Endodermal cell (in vitro differentiated cells): ENCODE results near the gene BHLHE23. TPM values are rescaled to one million over a fixed set of nuclear protein-coding genes. Genes with fewer than 3 reads are reported as not detected.
A peak's percentile ranks its signal among the peaks of the same experiment; 100 is the strongest.

Experiments used
- DNase-seq: peaks from one replicate; pipeline ENCODE4 v3.0.0-alpha.2; 2017
- H3K27ac ChIP-seq: 2 replicates; pipeline ENCODE4 v1.5.1; 2013; ENCODE audit warnings: mild to moderate bottlenecking, low read depth, low read length, moderate library complexity
- H3K27me3 ChIP-seq: 2 replicates; pipeline ENCODE4 v1.6.1; 2013; ENCODE audit warnings: mild to moderate bottlenecking, low read length, moderate library complexity; ENCODE audit not compliant: insufficient read depth, control insufficient read depth, poor library complexity, severe bottlenecking
- H3K36me3 ChIP-seq: 2 replicates; pipeline ENCODE4 v1.7.0; 2013; ENCODE audit warnings: mild to moderate bottlenecking, low read length, moderate library complexity; ENCODE audit not compliant: control insufficient read depth, insufficient read depth
- H3K4me1 ChIP-seq: one replicate; pipeline ENCODE4 v1.7.0; 2013; ENCODE audit warnings: low read length; ENCODE audit not compliant: control insufficient read depth, insufficient read depth
- H3K4me3 ChIP-seq: 2 replicates; pipeline ENCODE4 v1.5.1; 2013; ENCODE audit warnings: mild to moderate bottlenecking, low read length, moderate library complexity
- H3K9ac ChIP-seq: 2 replicates; pipeline ENCODE4 v1.6.1; 2013; ENCODE audit warnings: mild to moderate bottlenecking, low read length, moderate library complexity; ENCODE audit not compliant: poor library complexity, severe bottlenecking; ENCODE audit errors: extremely low read depth
- H3K9me3 ChIP-seq: 2 replicates; pipeline ENCODE4 v1.6.1; 2013; ENCODE audit warnings: mild to moderate bottlenecking, low read length, moderate library complexity; ENCODE audit not compliant: control insufficient read depth
- H3K27ac Mint-ChIP-seq: 2 replicates; pipeline ENCODE4 v1.8.0; 2020; ENCODE audit warnings: mixed read lengths
- H3K27me3 Mint-ChIP-seq: 2 replicates; pipeline ENCODE4 v1.8.0; 2021; ENCODE audit warnings: mild to moderate bottlenecking, mixed read lengths; ENCODE audit not compliant: insufficient read depth
- H3K36me3 Mint-ChIP-seq: 2 replicates; pipeline ENCODE4 v1.8.0; 2020; ENCODE audit warnings: low read depth, mixed read lengths
- H3K4me1 Mint-ChIP-seq: 2 replicates; pipeline ENCODE4 v1.8.0; 2020; ENCODE audit warnings: mixed read lengths
- H3K4me3 Mint-ChIP-seq: 2 replicates; pipeline ENCODE4 v1.8.0; 2020; ENCODE audit warnings: mild to moderate bottlenecking, moderate library complexity, mixed read lengths
- H3K9me3 Mint-ChIP-seq: 2 replicates; pipeline ENCODE4 v1.8.0; 2020; ENCODE audit warnings: mild to moderate bottlenecking, mixed read lengths
- WGBS, 2 experiments: methylation state at CpG; one replicate each; pipeline versions ENCODE4 v1.1.5 to v1.1.7; 2013; ENCODE audit warnings: missing lambda C conversion rate in 2 of 2, mixed read lengths in 1 of 2; ENCODE audit not compliant: insufficient coverage in 1 of 2, insufficient read length in 1 of 2; 5-methylcytosine and 5-hydroxymethylcytosine counted together
- total RNA-seq, 2 donors: library from RNA; stranded (reverse); fragmentation: NEBNext Ultra II Directional in 1 of 2; extraction: Animal tissue kit (Norgen Biotek cat#: 25700) in 1 of 2; gene quantifications; 2 replicates in 1 of 2; 3 replicates in 1 of 2; pipeline ENCODE4 v1.2.1, GENCODE V29; 2021
- TF ChIP-seq, protein P1 (sequence below): fragments of 200-600 bp; sonication (generic); conservative IDR thresholded peaks from 2 replicates; pipeline ENCODE4 v1.5.0; 2021; ENCODE audit warnings: antibody characterized with exemption, mild to moderate bottlenecking

BHLHE23 gene
- total RNA-seq, 2 donors from 2014 or later, result not detected

GRCh38 chr20:62984666-62985443 is 21.9 kb downstream of the BHLHE23 start:
- TF ChIP-seq, protein P1, sequence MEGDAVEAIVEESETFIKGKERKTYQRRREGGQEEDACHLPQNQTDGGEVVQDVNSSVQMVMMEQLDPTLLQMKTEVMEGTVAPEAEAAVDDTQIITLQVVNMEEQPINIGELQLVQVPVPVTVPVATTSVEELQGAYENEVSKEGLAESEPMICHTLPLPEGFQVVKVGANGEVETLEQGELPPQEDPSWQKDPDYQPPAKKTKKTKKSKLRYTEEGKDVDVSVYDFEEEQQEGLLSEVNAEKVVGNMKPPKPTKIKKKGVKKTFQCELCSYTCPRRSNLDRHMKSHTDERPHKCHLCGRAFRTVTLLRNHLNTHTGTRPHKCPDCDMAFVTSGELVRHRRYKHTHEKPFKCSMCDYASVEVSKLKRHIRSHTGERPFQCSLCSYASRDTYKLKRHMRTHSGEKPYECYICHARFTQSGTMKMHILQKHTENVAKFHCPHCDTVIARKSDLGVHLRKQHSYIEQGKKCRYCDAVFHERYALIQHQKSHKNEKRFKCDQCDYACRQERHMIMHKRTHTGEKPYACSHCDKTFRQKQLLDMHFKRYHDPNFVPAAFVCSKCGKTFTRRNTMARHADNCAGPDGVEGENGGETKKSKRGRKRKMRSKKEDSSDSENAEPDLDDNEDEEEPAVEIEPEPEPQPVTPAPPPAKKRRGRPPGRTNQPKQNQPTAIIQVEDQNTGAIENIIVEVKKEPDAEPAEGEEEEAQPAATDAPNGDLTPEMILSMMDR, result no peak
- peak overlapping the region; percentile 98 for H3K27ac ChIP-seq
- H3K4me3 Mint-ChIP-seq, result no peak overlapping the region
- H3K4me3 ChIP-seq, result no peak overlapping the region
- no peak overlapping the region for H3K9ac ChIP-seq
- H3K27me3 Mint-ChIP-seq, result peaks cover 3% of the 10 kb centered on the region
- H3K9me3 Mint-ChIP-seq, result no peaks in the 10 kb centered on the region
- no peak overlapping the region for H3K27ac Mint-ChIP-seq
- no peak for DNase-seq
- H3K9me3 ChIP-seq, result no peaks in the 10 kb centered on the region
- no peaks in the 10 kb centered on the region for H3K36me3 Mint-ChIP-seq
- H3K4me1 Mint-ChIP-seq, result peaks cover 6% of the 10 kb centered on the region
- WGBS, 2 experiments, result 77 to 87% methylated on average over 16 to 18 of the region's 18 CpGs
- H3K27me3 ChIP-seq, result peaks cover 7% of the 10 kb centered on the region
- no peaks in the 10 kb centered on the region for H3K36me3 ChIP-seq
- no peaks in the 10 kb centered on the region for H3K4me1 ChIP-seq

DNA sequence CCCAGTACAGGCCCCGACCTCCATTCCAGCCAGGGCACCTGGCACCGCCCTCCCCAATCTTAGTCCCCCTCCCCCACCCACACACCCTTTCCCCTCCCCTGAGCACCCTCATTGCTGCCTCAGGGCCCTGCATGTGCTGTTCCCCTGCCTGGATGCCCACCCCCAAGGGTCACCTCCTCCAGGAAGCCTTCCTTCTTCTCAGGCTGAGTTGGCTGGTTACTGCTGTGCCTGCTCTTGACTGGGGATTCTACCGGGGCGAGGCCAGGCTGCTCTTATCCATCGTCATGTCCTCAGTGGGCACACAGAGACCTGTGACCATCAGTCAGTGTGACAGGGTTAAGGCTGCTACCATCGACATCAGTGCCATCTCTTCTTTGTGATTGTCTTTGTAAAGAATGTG is 23.6 kb downstream of the BHLHE23 start:
- Mint-ChIP-seq H3K36me3 (no peaks in the 10 kb centered on the region), H3K9me3 (no peaks in the 10 kb centered on the region), H3K4me3 (no peak overlapping the region), H3K27ac (no peak overlapping the region), H3K4me1 (peaks cover 6% of the 10 kb centered on the region), H3K27me3 (peaks cover 5% of the 10 kb centered on the region)
- Histone ChIP-seq H3K27me3 (peaks cover 8% of the 10 kb centered on the region), H3K27ac (no peak overlapping the region), H3K4me3 (no peak overlapping the region), H3K9me3 (no peaks in the 10 kb centered on the region), H3K4me1 (no peaks in the 10 kb centered on the region), H3K36me3 (no peaks in the 10 kb centered on the region), H3K9ac (no peak overlapping the region)
- TF ChIP-seq, protein P1, result no peak
- no peak for DNase-seq
- WGBS, 2 experiments, result 84 to 93% methylated on average over 3 to 6 of the region's 6 CpGs

DNA sequence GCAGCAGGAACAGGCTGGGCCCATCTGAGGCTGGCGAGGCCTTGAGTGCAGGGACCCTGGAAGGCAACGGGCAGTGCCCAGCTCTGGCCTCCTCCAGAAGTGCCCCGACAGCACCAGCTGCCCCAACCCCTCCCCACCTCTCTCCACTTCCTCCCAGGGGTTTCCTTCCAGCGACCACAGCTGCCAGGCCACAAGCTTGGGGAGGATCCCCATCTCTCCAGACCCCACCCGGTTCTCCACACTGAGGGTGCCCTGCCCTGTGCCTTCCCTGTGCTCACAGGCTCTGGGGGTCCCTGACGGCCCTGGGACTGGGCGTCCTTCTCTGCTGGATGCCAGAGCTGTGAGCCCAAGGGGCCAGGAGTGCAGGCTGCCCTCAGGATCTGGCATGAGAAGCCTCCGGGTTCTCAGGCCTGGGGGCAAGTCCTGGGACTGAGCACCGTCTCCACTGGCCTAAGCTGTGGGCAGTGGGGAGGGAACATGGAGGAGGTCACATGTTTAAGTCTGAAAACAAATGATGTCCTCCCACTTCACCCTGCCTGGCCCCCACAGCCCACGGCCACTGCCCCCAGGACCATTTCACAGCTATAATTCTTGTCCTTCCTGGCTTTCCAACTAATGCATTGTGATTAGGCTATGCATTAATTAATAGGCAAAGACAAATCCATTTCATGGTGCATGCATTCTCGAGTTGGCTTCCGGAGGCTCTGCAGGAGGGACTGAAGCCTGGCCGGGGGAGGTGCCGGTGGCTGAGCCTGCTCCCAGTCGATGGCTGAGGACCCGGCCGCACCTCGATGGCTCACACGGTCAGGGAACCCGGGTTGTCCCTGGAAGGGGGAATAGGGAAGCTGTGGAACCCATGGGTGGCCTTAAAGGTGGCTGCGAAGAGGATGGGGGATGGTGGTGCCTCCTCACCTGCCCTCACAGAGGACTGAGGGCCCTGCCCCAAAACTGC is 24.4 kb downstream of the BHLHE23 start:
- Histone ChIP-seq H3K4me3 (no peak overlapping the region), H3K9ac (no peak overlapping the region), H3K9me3 (no peaks in the 10 kb centered on the region), H3K4me1 (no peaks in the 10 kb centered on the region), H3K27ac (no peak overlapping the region), H3K36me3 (no peaks in the 10 kb centered on the region), H3K27me3 (peaks cover 8% of the 10 kb centered on the region)
- Mint-ChIP-seq H3K27me3 (peaks cover 5% of the 10 kb centered on the region), H3K4me3 (no peak overlapping the region), H3K27ac (no peak overlapping the region), H3K9me3 (no peaks in the 10 kb centered on the region), H3K4me1 (peaks cover 6% of the 10 kb centered on the region), H3K36me3 (no peaks in the 10 kb centered on the region)
- no peak for DNase-seq
- TF ChIP-seq, protein P1, result no peak
- 78 to 82% methylated on average over 10 to 20 of the region's 21 CpGs for WGBS, 2 experiments
